H1 (cell line): ENCODE data around the gene VPS37D. TPM values are rescaled to one million over a fixed set of nuclear protein-coding genes. Genes with fewer than 3 reads are reported as not detected.

Experiments used
- CTCF ChIA-PET: fragments of 300-600 bp; sonication (Branson Sonifier 250); formaldehyde crosslinking; loops from one replicate; lab custom pipeline; 2021; ENCODE audit not compliant: partially characterized antibody; lab: Charles Lee
- POLR2A ChIA-PET: fragments of 300-600 bp; sonication (Branson Sonifier 250); formaldehyde crosslinking; loops from one replicate; lab custom pipeline; 2021; ENCODE audit warnings: inconsistent platforms; ENCODE audit not compliant: partially characterized antibody; lab: Charles Lee
- DNase-seq, 2 experiments: peaks; one replicate each; pipeline versions ENCODE4 v3.0.0 to v3.0.0-alpha.2; 2010 to 2022; ENCODE audit warnings: low spot score in 2 of 2, low read depth in 1 of 2, mixed read lengths in 1 of 2
- FAIRE-seq: peaks from 2 replicates; lab custom pipeline; 2011; peaks lifted over from hg19 to GRCh38; lab: Jason Lieb, UNC
- H2AFZ ChIP-seq: 2 replicates; pipeline ENCODE4 v1.8.1; 2012; ENCODE audit warnings: low read length, inconsistent platforms
- H2AK5ac ChIP-seq: 2 replicates; pipeline ENCODE4 v1.6.1; 2013; ENCODE audit warnings: low read depth, low read length
- H2BK120ac ChIP-seq: replicated peaks from 2 replicates; pipeline ENCODE3; 2013; ENCODE audit warnings: low read depth, low read length, inconsistent platforms
- H2BK12ac ChIP-seq: 2 replicates; pipeline ENCODE4 v1.6.1; 2013; ENCODE audit warnings: low read depth, low read length
- H2BK15ac ChIP-seq: 2 replicates; pipeline ENCODE4 v1.6.1; 2013; ENCODE audit warnings: low read length
- H2BK20ac ChIP-seq: 2 replicates; pipeline ENCODE4 v1.6.1; 2013; ENCODE audit warnings: low read length
- H2BK5ac ChIP-seq: 2 replicates; pipeline ENCODE4 v1.6.1; 2013; ENCODE audit warnings: low read depth, low read length
- H3K14ac ChIP-seq: 2 replicates; pipeline ENCODE4 v1.6.1; 2013; ENCODE audit warnings: inconsistent platforms; ENCODE audit not compliant: insufficient read length
- H3K18ac ChIP-seq: 2 replicates; pipeline ENCODE4 v1.6.1; 2013; ENCODE audit warnings: low read length; ENCODE audit errors: extremely low read depth
- H3K23ac ChIP-seq: 2 replicates; pipeline ENCODE4 v1.6.1; 2013; ENCODE audit warnings: inconsistent platforms; ENCODE audit not compliant: insufficient read length
- H3K23me2 ChIP-seq: 2 replicates; pipeline ENCODE4 v1.6.1; 2013; ENCODE audit warnings: low read depth, low read length
- H3K27ac ChIP-seq: 2 replicates; pipeline ENCODE4 v1.6.1; 2011; ENCODE audit warnings: low read depth, low read length, inconsistent platforms
- H3K27me3 ChIP-seq, 4 experiments: replicated peaks in 1 of 4; 1 replicate in 1 of 4; 2 replicates in 3 of 4; pipeline versions ENCODE4 v1.6.1 to v1.8.1; 2011 to 2013; ENCODE audit warnings: low read length in 3 of 4, mild to moderate bottlenecking in 3 of 4, inconsistent platforms in 2 of 4, mixed read lengths in 2 of 4, moderate library complexity in 1 of 4; ENCODE audit not compliant: control insufficient read depth in 3 of 4, insufficient read depth in 3 of 4; ENCODE audit errors: extremely low read depth in 1 of 4
- H3K36me3 ChIP-seq, 4 experiments: 2 replicates each; pipeline versions ENCODE4 v1.6.1 to v1.8.1; 2011 to 2013; ENCODE audit warnings: mild to moderate bottlenecking in 4 of 4, low read length in 3 of 4, moderate library complexity in 2 of 4, control low read depth in 1 of 4, inconsistent platforms in 1 of 4; ENCODE audit not compliant: insufficient read depth in 4 of 4, control insufficient read depth in 2 of 4
- H3K4ac ChIP-seq: replicated peaks from 2 replicates; pipeline ENCODE3; 2013; ENCODE audit warnings: low read length, low read depth, mixed read lengths, inconsistent platforms; ENCODE audit not compliant: insufficient read length
- H3K4me1 ChIP-seq, 4 experiments: replicated peaks in 1 of 4; 1 replicate in 1 of 4; 2 replicates in 3 of 4; pipeline versions ENCODE4 v1.6.1 to v1.8.1; 2011 to 2013; ENCODE audit warnings: low read length in 3 of 4, inconsistent platforms in 2 of 4, mixed read lengths in 1 of 4; ENCODE audit not compliant: insufficient read depth in 4 of 4, control insufficient read depth in 3 of 4
- H3K4me2 ChIP-seq, 2 experiments: 2 replicates each; pipeline versions ENCODE4 v1.6.1 to v1.8.1; 2011 to 2013; ENCODE audit warnings: low read depth in 2 of 2, low read length in 2 of 2, control low read depth in 1 of 2, inconsistent platforms in 1 of 2, mild to moderate bottlenecking in 1 of 2; ENCODE audit not compliant: insufficient read depth in 1 of 2
- H3K4me3 ChIP-seq, 4 experiments: fragments of 200-600, 300-600 bp in 1 of 4; sonication (generic), shearing (Covaris generic), sonication (Bioruptor Twin) in 1 of 4; 2 replicates each; pipeline versions ENCODE4 v1.5.1 to v1.8.1; 2011 to 2016; ENCODE audit warnings: low read length in 4 of 4, low read depth in 3 of 4, control low read depth in 2 of 4, inconsistent platforms in 2 of 4, mild to moderate bottlenecking in 2 of 4, mixed read lengths in 1 of 4, moderate library complexity in 1 of 4; ENCODE audit not compliant: insufficient read depth in 2 of 4; ENCODE audit errors: extremely low read depth in 1 of 4
- H3K56ac ChIP-seq: replicated peaks from 2 replicates; pipeline ENCODE3; 2013; ENCODE audit warnings: low read depth, mild to moderate bottlenecking, mixed read lengths, low read length, inconsistent platforms; ENCODE audit not compliant: insufficient read length
- H3K79me1 ChIP-seq: 2 replicates; pipeline ENCODE4 v1.6.1; 2013; ENCODE audit warnings: low read depth, low read length, control low read depth
- H3K79me2 ChIP-seq, 2 experiments: 2 replicates each; pipeline versions ENCODE4 v1.6.1 to v1.8.1; 2012 to 2013; ENCODE audit warnings: low read length in 2 of 2, mild to moderate bottlenecking in 2 of 2, inconsistent platforms in 1 of 2; ENCODE audit not compliant: insufficient read depth in 2 of 2, control insufficient read depth in 1 of 2
- H3K9ac ChIP-seq, 4 experiments: replicated peaks in 1 of 4; 1 replicate in 1 of 4; 2 replicates in 3 of 4; pipeline versions ENCODE4 v1.6.1 to v1.8.1; 2011 to 2013; ENCODE audit warnings: low read depth in 3 of 4, low read length in 3 of 4, control low read depth in 2 of 4, mild to moderate bottlenecking in 2 of 4, moderate library complexity in 2 of 4, inconsistent platforms in 1 of 4; ENCODE audit errors: extremely low read depth in 1 of 4
- H3K9me3 ChIP-seq, 2 experiments: 2 replicates each; pipeline versions ENCODE4 v1.6.1 to v1.8.1; 2012 to 2013; ENCODE audit warnings: mild to moderate bottlenecking in 2 of 2, moderate library complexity in 2 of 2, control low read depth in 1 of 2, inconsistent platforms in 1 of 2, low read depth in 1 of 2, low read length in 1 of 2, mixed read lengths in 1 of 2; ENCODE audit not compliant: insufficient read depth in 2 of 2
- H4K20me1 ChIP-seq, 2 experiments: replicated peaks in 1 of 2; 2 replicates each; pipeline versions ENCODE3 to v1.8.1; 2011 to 2013; ENCODE audit warnings: inconsistent platforms in 2 of 2, low read length in 2 of 2, mild to moderate bottlenecking in 1 of 2; ENCODE audit not compliant: insufficient read depth in 2 of 2, control insufficient read depth in 1 of 2
- H4K5ac ChIP-seq: 2 replicates; pipeline ENCODE4 v1.6.1; 2013; ENCODE audit warnings: low read length, low read depth, mixed read lengths, inconsistent platforms; ENCODE audit not compliant: insufficient read length
- H4K8ac ChIP-seq: 2 replicates; pipeline ENCODE4 v1.8.0; 2013; ENCODE audit warnings: mild to moderate bottlenecking, moderate library complexity, low read length, inconsistent platforms; ENCODE audit not compliant: insufficient read depth; ENCODE audit errors: extremely low read depth
- H4K91ac ChIP-seq: replicated peaks from 2 replicates; pipeline ENCODE3; 2013; ENCODE audit warnings: low read length, mixed read lengths, inconsistent platforms; ENCODE audit not compliant: insufficient read length
- NANOG ChIP-seq: IDR thresholded peaks from 2 replicates; pipeline ENCODE4 v1.6.1; 2011; ENCODE audit warnings: low read length, low read depth, mild to moderate bottlenecking, inconsistent platforms; ENCODE audit not compliant: insufficient read depth, poor library complexity, severe bottlenecking
- YY1 ChIP-seq: IDR thresholded peaks from 2 replicates; pipeline ENCODE4 v1.6.1; 2011; ENCODE audit warnings: low read depth, mild to moderate bottlenecking, low read length
- WGBS, 2 experiments: shearing (Covaris generic) in 1 of 2; methylation state at CpG; one replicate each; pipeline versions ENCODE4 v1.1.6 to v1.1.7; 2013 to 2015; ENCODE audit warnings: low lambda C conversion rate in 2 of 2, mixed read lengths in 2 of 2, inconsistent platforms in 1 of 2, low coverage in 1 of 2, missing lambda C conversion rate in 1 of 2; ENCODE audit not compliant: insufficient replicate concordance in 2 of 2, insufficient coverage in 1 of 2, insufficient read length in 1 of 2; ENCODE audit errors: extremely low coverage in 1 of 2, missing lambda C conversion rate in 1 of 2; 5-methylcytosine and 5-hydroxymethylcytosine counted together
- polyA plus RNA-seq, 7 experiments: library from polyadenylated mRNA; depleted of rRNA in 3 of 7; stranded (reverse) in 5 of 7; unstranded in 2 of 7; fragments of >200 nt in 5 of 7; fragments of 200-250 nt in 2 of 7; gene quantifications; 1 replicate in 5 of 7; 2 replicates in 1 of 7; 4 replicates in 1 of 7; pipeline versions ENCODE4 v1.2.1 to v1.2.3, GENCODE V29; 2011 to 2013; ENCODE audit warnings: missing spikeins in 2 of 7, mixed read lengths in 2 of 7
- total RNA-seq: library from RNA; stranded (reverse); fragmentation: NEBNext Ultra II Directional; extraction: Animal tissue kit (Norgen Biotek cat#: 25700); gene quantifications from 2 replicates; pipeline ENCODE4 v1.2.1, GENCODE V29; 2021

The VPS37D gene
- total and polyA plus RNA-seq, 2 of the 8 experiments (the other 6 are each of a cell fraction or from before 2014, with no cell fraction given), result 3.4 to 5.0 TPM

DNA sequence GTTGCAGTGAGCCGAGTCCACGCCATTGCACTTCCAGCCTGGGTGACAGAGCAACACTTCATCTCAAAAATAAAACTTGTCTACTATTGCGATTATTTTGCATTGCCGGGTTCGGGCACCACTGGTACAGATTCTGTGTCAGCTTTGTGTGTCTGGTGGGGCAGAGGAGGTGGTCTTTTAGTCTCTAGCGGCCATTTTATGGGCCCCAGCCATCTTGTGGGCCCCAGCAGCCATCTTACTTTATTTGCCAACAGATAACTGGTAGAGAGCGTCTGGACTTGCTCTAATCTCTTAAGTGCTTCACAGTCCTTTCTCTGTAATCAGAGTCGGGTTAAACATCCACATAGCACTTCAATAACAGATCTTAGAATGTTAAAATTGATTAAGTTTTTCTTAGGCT, 20.7 kb downstream of the VPS37D start:
- no peaks in the 10 kb centered on the region for H3K27me3 ChIP-seq
- peaks cover 10 to 42% of the 10 kb centered on the region in 2 experiments for H3K79me2 ChIP-seq
- ChIA-PET CTCF (interaction anchor here (2.1 to 3.6 kb wide), 2 partner anchors 9 to 13 kb away, joined by 10 to 18 read pairs; no protein-coding TSS in a partner anchor), POLR2A (interaction anchor here (4.5 to 5.6 kb wide), 2 partner anchors 9 to 13 kb away, joined by 31 to 37 read pairs; no protein-coding TSS in a partner anchor)
- H3K23ac ChIP-seq, result no peak overlapping the region
- H3K14ac ChIP-seq, result no peak overlapping the region
- no peak overlapping the region for H2BK5ac ChIP-seq
- no peak overlapping the region for H3K4me2 ChIP-seq
- H3K4ac ChIP-seq, result no peak overlapping the region
- no peak overlapping the region for H2BK20ac ChIP-seq
- DNase-seq (no peak), FAIRE-seq (no peak)
- H3K9me3 ChIP-seq, result no peaks in the 10 kb centered on the region
- peaks cover 10% of the 10 kb centered on the region for H3K79me1 ChIP-seq
- no peak overlapping the region for H2AK5ac ChIP-seq
- H2AFZ ChIP-seq, result no peak overlapping the region
- H3K4me3 ChIP-seq, result no peak overlapping the region
- no peak overlapping the region for H2BK120ac ChIP-seq
- peaks cover 15 to 42% (median 31%) of the 10 kb centered on the region in 4 experiments; a peak in 7 of 8 replicates for H3K36me3 ChIP-seq
- H4K20me1 ChIP-seq, result peaks cover 2 to 6% of the 10 kb centered on the region in 2 experiments
- H3K56ac ChIP-seq, result no peak overlapping the region
- peak; percentile 83 for TF ChIP-seq YY1
- no peak for TF ChIP-seq NANOG
- H4K5ac ChIP-seq, result no peak overlapping the region
- H2BK15ac ChIP-seq, result no peak overlapping the region
- H3K9ac ChIP-seq, result no peak overlapping the region
- WGBS, 2 experiments, result 90% methylated on average over 7 of the region's 8 CpGs; no CpG with 5 or more reads in 1 of the 2 experiments
- no peak overlapping the region for H4K91ac ChIP-seq
- H2BK12ac ChIP-seq, result no peak overlapping the region
- H4K8ac ChIP-seq, result no peak overlapping the region
- peaks cover 3% of the 10 kb centered on the region; the same call in 1 of the 2 replicates for H3K23me2 ChIP-seq
- no peaks in the 10 kb centered on the region for H3K4me1 ChIP-seq
- H3K27ac ChIP-seq, result no peak overlapping the region
- H3K18ac ChIP-seq, result no peak overlapping the region
